ENCODE data around the gene ENPP1. TPM values are rescaled to one million over a fixed set of nuclear protein-coding genes. Genes with fewer than 3 reads are reported as not detected.

ENPP1 gene
- polyA plus RNA-seq, 1 of the 3 experiments (the other 2 are of a cell fraction), result not detected

DNA sequence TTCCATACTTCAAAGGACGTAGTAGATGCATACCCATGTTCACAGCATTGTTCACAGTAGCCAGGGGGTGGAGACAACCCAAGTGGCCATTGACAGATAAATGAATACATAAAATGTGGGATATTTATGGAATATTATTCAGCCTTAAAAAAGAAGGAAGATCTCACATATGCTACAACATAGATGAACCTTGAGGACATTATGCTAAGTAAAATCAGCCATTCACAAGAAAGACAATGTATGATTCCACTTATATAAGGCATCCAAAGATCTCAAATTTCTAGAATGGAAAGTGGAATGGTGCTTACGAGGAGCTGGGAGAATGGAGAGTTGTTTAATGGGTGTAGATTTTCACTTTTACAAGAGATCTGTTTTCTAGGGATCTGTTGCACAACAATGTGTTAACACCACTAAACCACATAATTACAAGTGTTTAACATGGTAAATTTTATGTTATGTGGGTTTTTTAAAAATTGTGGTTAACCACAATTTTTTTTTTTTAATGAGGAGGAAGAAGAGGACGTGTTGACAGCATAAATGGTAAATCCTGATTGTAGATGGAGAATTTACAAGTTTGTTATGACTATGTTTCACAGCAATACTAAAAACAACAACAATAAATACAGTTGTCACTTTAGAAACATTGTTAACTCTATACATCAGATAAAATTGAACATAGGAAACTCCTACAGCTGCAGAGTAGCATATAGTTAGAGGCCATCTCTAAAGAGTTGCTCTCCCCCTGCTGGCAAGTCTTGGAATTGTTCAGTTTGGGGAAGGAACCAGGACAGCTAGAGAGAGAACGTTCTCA is 101.8 kb downstream of the ENPP1 start:
- Histone ChIP-seq H3K36me3 (replicated peaks in 1 of 2; ENCODE audit: control insufficient read depth in 1 of 2, insufficient read depth in 2 of 2, low read length in 1 of 2) (no peaks in the 10 kb centered on the region), H2AFZ (ENCODE audit: low read depth) (no peak overlapping the region), H3K9me3 (no peaks in the 10 kb centered on the region), H3K79me2 (ENCODE audit: insufficient read depth) (no peaks in the 10 kb centered on the region), H3K27me3 (ENCODE audit: insufficient read depth) (peaks cover 51% of the 10 kb centered on the region), H3K9me2 (no peaks in the 10 kb centered on the region), H3F3A (replicated peaks; ENCODE audit: insufficient read depth) (peaks cover 4% of the 10 kb centered on the region), H3K9ac (no peak overlapping the region), H3K4me2 (no peak overlapping the region), H4K20me1 (ENCODE audit: insufficient read depth) (no peaks in the 10 kb centered on the region), H3K4me1 (ENCODE audit: control insufficient read depth in 1 of 2, insufficient read depth in 2 of 2, low read depth in 1 of 2, low read length in 1 of 2) (no peaks in the 10 kb centered on the region), H3K4me3 (ENCODE audit: low read depth in 2 of 2, low read length in 1 of 2) (no peak overlapping the region; a peak in 1 of 4 replicates), H3K27ac (ENCODE audit: low read depth in 2 of 2, low read length in 1 of 2) (no peak overlapping the region)
- CTCF ChIA-PET, result interaction anchor here (0.5 to 2.7 kb wide), 15 partner anchors 9 to 1024 kb away, joined by 3 to 21 read pairs (median 4); no protein-coding TSS in a partner anchor
- WGBS (ENCODE audit: low lambda C conversion rate), result 11% methylated on average over 4 of the region's 4 CpGs
- POLR2A ChIA-PET, result no interaction called here
- DNase-seq, result peak; percentile 42
- TF ChIP-seq RCOR1 (IDR thresholded peaks at IDR 0.05; ENCODE audit: low read length) (no peak), RAD21 (IDR thresholded peaks at IDR 0.05; ENCODE audit: low read length) (peak; percentile 64), TAF1 (IDR thresholded peaks at IDR 0.05; ENCODE audit: borderline replicate concordance, low read depth, low read length) (no peak), CTCF (IDR thresholded peaks at IDR 0.05) (peak; percentile 88), RFX5 (IDR thresholded peaks at IDR 0.05; ENCODE audit: low read length) (no peak), SMC3 (IDR thresholded peaks at IDR 0.05; ENCODE audit: low read depth, low read length) (peak; percentile 70), MEF2A (IDR thresholded peaks at IDR 0.05; ENCODE audit: borderline replicate concordance, low read depth) (no peak)

- CTCF ChIA-PET, result interaction anchor here (0.6 to 2.7 kb wide), 13 partner anchors 13 to 1025 kb away, joined by 3 to 21 read pairs (median 4); no protein-coding TSS in a partner anchor
- H3K9me3 ChIP-seq, result no peaks in the 10 kb centered on the region
- no peaks in the 10 kb centered on the region for H3K79me2 ChIP-seq (ENCODE audit: insufficient read depth)
- H3K27me3 ChIP-seq (ENCODE audit: insufficient read depth), result peaks cover 51% of the 10 kb centered on the region
- no peak for TF ChIP-seq SIN3A (IDR thresholded peaks at IDR 0.05; ENCODE audit: borderline replicate concordance, low read depth, low read length)
- no peak for TF ChIP-seq GATA2 (CRISPR knock-in tag; IDR thresholded peaks at IDR 0.05)
- no peak for TF ChIP-seq NFIC (IDR thresholded peaks at IDR 0.05; ENCODE audit: borderline replicate concordance)
- TF ChIP-seq FOXJ3 (CRISPR knock-in tag; IDR thresholded peaks at IDR 0.05), result no peak
- H3K9me2 ChIP-seq, result no peaks in the 10 kb centered on the region
- peaks cover 4% of the 10 kb centered on the region for H3F3A ChIP-seq (replicated peaks; ENCODE audit: insufficient read depth)
- H3K36me3 ChIP-seq (replicated peaks in 1 of 2; ENCODE audit: control insufficient read depth in 1 of 2, insufficient read depth in 2 of 2, low read length in 1 of 2), result no peaks in the 10 kb centered on the region
- H3K9ac ChIP-seq, result no peak overlapping the region
- no peaks in the 10 kb centered on the region for H3K4me1 ChIP-seq (ENCODE audit: control insufficient read depth in 1 of 2, insufficient read depth in 2 of 2, low read depth in 1 of 2, low read length in 1 of 2)
- POLR2A ChIA-PET, result no interaction called here
- no peak for DNase-seq
- 100% methylated on average over 1 of the region's 1 CpG for WGBS (ENCODE audit: low lambda C conversion rate)
- H3K4me2 ChIP-seq, result no peak overlapping the region
- no peak overlapping the region; a peak in 1 of 4 replicates for H3K4me3 ChIP-seq (ENCODE audit: low read depth in 2 of 2, low read length in 1 of 2)
- no peak overlapping the region for H3K27ac ChIP-seq (ENCODE audit: low read depth in 2 of 2, low read length in 1 of 2)
- no peaks in the 10 kb centered on the region for H4K20me1 ChIP-seq (ENCODE audit: insufficient read depth)
- H2AFZ ChIP-seq (ENCODE audit: low read depth), result no peak overlapping the region
Measured at GRCh38 chr6:131910219-131910589, 102.4 kb downstream of the ENPP1 start.

Measured in SK-N-SH (cell line).